Neural progenitor cell (in vitro differentiated cells): Measurements from ENCODE around the gene UNC93B1. TPM values are rescaled to one million over a fixed set of nuclear protein-coding genes. Genes with fewer than 3 reads are reported as not detected.
A peak's percentile ranks its signal among the peaks of the same experiment; 100 is the strongest.

Source experiments
- DNase-seq: peaks from one replicate; pipeline ENCODE4 v3.0.0-alpha.2; 2016; ENCODE audit warnings: low spot score
- H2AFZ ChIP-seq: fragments of 200-600 bp; sonication (generic); replicated peaks from 2 replicates; pipeline ENCODE4 v1.6.1; 2016; ENCODE audit warnings: antibody characterized with exemption
- H3F3A ChIP-seq: fragments of 200-600 bp; sonication (generic); 2 replicates; pipeline ENCODE4 v1.6.1; 2016; ENCODE audit warnings: antibody characterized with exemption, low read depth
- H3K27ac ChIP-seq: fragments of 200-600 bp; sonication (generic); 2 replicates; pipeline ENCODE4 v1.5.1; 2016; ENCODE audit warnings: mild to moderate bottlenecking
- H3K27me3 ChIP-seq: fragments of 200-600 bp; sonication (generic); 2 replicates; pipeline ENCODE4 v1.6.1; 2016; ENCODE audit warnings: mild to moderate bottlenecking, moderate library complexity
- H3K36me3 ChIP-seq: fragments of 200-600 bp; sonication (generic); 2 replicates; pipeline ENCODE4 v1.5.1; 2016
- H3K4me1 ChIP-seq: fragments of 200-600 bp; sonication (generic); 2 replicates; pipeline ENCODE4 v1.6.1; 2016; ENCODE audit warnings: mixed run types
- H3K4me2 ChIP-seq: fragments of 200-600 bp; sonication (generic); 2 replicates; pipeline ENCODE4 v1.6.1; 2016
- H3K4me3 ChIP-seq: fragments of 200-600 bp; sonication (generic); 2 replicates; pipeline ENCODE4 v1.5.1; 2016
- H3K79me2 ChIP-seq: fragments of 200-600 bp; sonication (generic); 2 replicates; pipeline ENCODE4 v1.6.1; 2016; ENCODE audit warnings: low read depth
- H3K9ac ChIP-seq: fragments of 200-600 bp; sonication (generic); 2 replicates; pipeline ENCODE4 v1.6.1; 2016
- H3K9me3 ChIP-seq: fragments of 200-600 bp; sonication (generic); 2 replicates; pipeline ENCODE4 v1.5.1; 2016; ENCODE audit warnings: low read depth
- H4K20me1 ChIP-seq: fragments of 200-600 bp; sonication (generic); 2 replicates; pipeline ENCODE4 v1.6.1; 2016; ENCODE audit warnings: low read depth
- H3K27ac Mint-ChIP-seq: 3 replicates; pipeline ENCODE4 v1.8.0; 2021; ENCODE audit warnings: mixed read lengths
- H3K27me3 Mint-ChIP-seq: 2 replicates; pipeline ENCODE4 v1.8.0; 2022; ENCODE audit warnings: low read depth, mild to moderate bottlenecking, inconsistent platforms, moderate library complexity, mixed read lengths; ENCODE audit not compliant: insufficient read depth
- H3K36me3 Mint-ChIP-seq: 3 replicates; pipeline ENCODE4 v1.8.0; 2021; ENCODE audit warnings: mixed read lengths
- H3K4me1 Mint-ChIP-seq: 3 replicates; pipeline ENCODE4 v1.8.0; 2021; ENCODE audit warnings: mixed read lengths
- H3K4me3 Mint-ChIP-seq: 3 replicates; pipeline ENCODE4 v1.8.0; 2021; ENCODE audit warnings: mild to moderate bottlenecking, moderate library complexity, mixed read lengths
- H3K9me3 Mint-ChIP-seq: 3 replicates; pipeline ENCODE4 v1.8.0; 2020; ENCODE audit warnings: mixed read lengths
- CTCF ChIP-seq: fragments of 200-600 bp; sonication (generic); IDR thresholded peaks from 2 replicates; pipeline ENCODE4 v1.5.1; 2017; ENCODE audit warnings: antibody characterized with exemption, mild to moderate bottlenecking
- EZH2 ChIP-seq: fragments of 200-600 bp; sonication (generic); IDR thresholded peaks from 2 replicates; pipeline ENCODE4 v1.6.1; 2017; ENCODE audit warnings: antibody characterized with exemption, mild to moderate bottlenecking, moderate library complexity
- EZH2phosphoT487 ChIP-seq: fragments of 200-600 bp; sonication (generic); IDR thresholded peaks from 2 replicates; pipeline ENCODE4 v1.6.1; 2017; ENCODE audit warnings: antibody characterized with exemption
- total RNA-seq: library from RNA; depleted of rRNA; stranded (reverse); fragments of >200 nt; gene quantifications from 2 replicates; pipeline ENCODE4 v1.2.3, GENCODE V29; 2015; ENCODE audit warnings: low replicate concordance

UNC93B1 gene
- total RNA-seq, 1 donor from 2014 or later: 8.8 TPM

- no peaks in the 10 kb centered on the region for H4K20me1 ChIP-seq
- Mint-ChIP-seq H3K4me1 (peaks cover 9% of the 10 kb centered on the region), H3K9me3 (no peaks in the 10 kb centered on the region), H3K27ac (no peak overlapping the region), H3K36me3 (peaks cover 3% of the 10 kb centered on the region), H3K4me3 (no peak overlapping the region), H3K27me3 (peaks cover 6% of the 10 kb centered on the region)
- peak overlapping the region; percentile 74 for H3K4me2 ChIP-seq
- no peaks in the 10 kb centered on the region for H3K27me3 ChIP-seq
- H3K36me3 ChIP-seq: no peaks in the 10 kb centered on the region
- no peak for DNase-seq
- no peak overlapping the region for H3K27ac ChIP-seq
- H3F3A ChIP-seq: peaks cover 30% of the 10 kb centered on the region
- peak overlapping the region; percentile 61 for H2AFZ ChIP-seq
- peak overlapping the region; percentile 44 for H3K4me3 ChIP-seq
- no peak overlapping the region for H3K9ac ChIP-seq
- TF ChIP-seq EZH2: no peak
- no peak for TF ChIP-seq EZH2phosphoT487
- no peak for TF ChIP-seq CTCF
- no peaks in the 10 kb centered on the region for H3K9me3 ChIP-seq
- no peaks in the 10 kb centered on the region for H3K79me2 ChIP-seq
- H3K4me1 ChIP-seq: peaks cover 16% of the 10 kb centered on the region
Measured at GRCh38 chr11:68038226-68038717, 34.4 kb upstream of the UNC93B1 start.

- Mint-ChIP-seq H3K27ac (peak overlapping the region; percentile 60), H3K27me3 (peaks cover 6% of the 10 kb centered on the region), H3K4me3 (no peak overlapping the region), H3K4me1 (peaks cover 9% of the 10 kb centered on the region), H3K9me3 (no peaks in the 10 kb centered on the region), H3K36me3 (peaks cover 3% of the 10 kb centered on the region)
- Histone ChIP-seq H3K9ac (no peak overlapping the region), H3K9me3 (no peaks in the 10 kb centered on the region), H3K4me2 (peak overlapping the region; percentile 74), H3F3A (peaks cover 30% of the 10 kb centered on the region), H3K4me1 (peaks cover 16% of the 10 kb centered on the region), H3K36me3 (no peaks in the 10 kb centered on the region), H3K27ac (no peak overlapping the region), H2AFZ (no peak overlapping the region), H3K79me2 (no peaks in the 10 kb centered on the region), H3K27me3 (no peaks in the 10 kb centered on the region), H4K20me1 (no peaks in the 10 kb centered on the region), H3K4me3 (no peak overlapping the region)
- DNase-seq: no peak
- TF ChIP-seq EZH2phosphoT487 (no peak), CTCF (no peak), EZH2 (no peak)
Measured at GRCh38 chr11:68037411-68038225, 33.7 kb upstream of the UNC93B1 start.

- Histone ChIP-seq H2AFZ (no peak overlapping the region), H3K4me3 (no peak overlapping the region), H3K9ac (no peak overlapping the region), H3K4me1 (peaks cover 16% of the 10 kb centered on the region), H3K79me2 (peaks cover 8% of the 10 kb centered on the region), H3K4me2 (no peak overlapping the region), H3K27ac (no peak overlapping the region), H3K27me3 (no peaks in the 10 kb centered on the region), H4K20me1 (no peaks in the 10 kb centered on the region), H3F3A (peaks cover 30% of the 10 kb centered on the region), H3K9me3 (no peaks in the 10 kb centered on the region), H3K36me3 (no peaks in the 10 kb centered on the region)
- peaks cover 3% of the 10 kb centered on the region for H3K36me3 Mint-ChIP-seq
- H3K4me3 Mint-ChIP-seq: no peak overlapping the region
- H3K27ac Mint-ChIP-seq: peak overlapping the region; percentile 50
- peaks cover 4% of the 10 kb centered on the region for H3K27me3 Mint-ChIP-seq
- H3K4me1 Mint-ChIP-seq: peaks cover 10% of the 10 kb centered on the region
- TF ChIP-seq EZH2 (no peak), CTCF (no peak), EZH2phosphoT487 (no peak)
- no peak for DNase-seq
- no peaks in the 10 kb centered on the region for H3K9me3 Mint-ChIP-seq
Measured at GRCh38 chr11:68036717-68037239, 32.9 kb upstream of the UNC93B1 start.
